Neuronal stem cell (in vitro differentiated cells): ENCODE results near the gene MTHFD2L.

Source experiments
- DNase-seq: peaks from one replicate; pipeline ENCODE4 v3.0.0-alpha.2; 2013; ENCODE audit warnings: low spot score
- H2AFZ ChIP-seq: one replicate; pipeline ENCODE4 v1.6.1; 2013; ENCODE audit warnings: mild to moderate bottlenecking, low read length, inconsistent platforms
- H2AK5ac ChIP-seq: 2 replicates; pipeline ENCODE4 v1.6.1; 2013; ENCODE audit warnings: low read depth, mild to moderate bottlenecking, inconsistent platforms, low read length, moderate library complexity, mixed read lengths
- H2BK120ac ChIP-seq: 2 replicates; pipeline ENCODE4 v1.6.1; 2013; ENCODE audit warnings: low read depth, mild to moderate bottlenecking, inconsistent platforms, low read length, moderate library complexity, mixed read lengths
- H2BK12ac ChIP-seq: one replicate; pipeline ENCODE4 v1.6.1; 2013; ENCODE audit warnings: low read length, inconsistent platforms
- H2BK15ac ChIP-seq: 2 replicates; pipeline ENCODE4 v1.6.1; 2013; ENCODE audit warnings: mild to moderate bottlenecking, low read length, inconsistent platforms, mixed read lengths
- H2BK5ac ChIP-seq: one replicate; pipeline ENCODE4 v1.6.1; 2013; ENCODE audit warnings: inconsistent platforms, mild to moderate bottlenecking, low read length, moderate library complexity
- H3K14ac ChIP-seq: one replicate; pipeline ENCODE4 v1.6.1; 2013; ENCODE audit warnings: low read length, inconsistent platforms
- H3K18ac ChIP-seq: 2 replicates; pipeline ENCODE4 v1.6.1; 2013; ENCODE audit warnings: low read length, inconsistent platforms
- H3K23ac ChIP-seq: 2 replicates; pipeline ENCODE4 v1.6.1; 2013; ENCODE audit warnings: low read depth, mild to moderate bottlenecking, mixed read lengths, low read length, inconsistent platforms; ENCODE audit not compliant: poor library complexity
- H3K27ac ChIP-seq: replicated peaks from 3 replicates; pipeline ENCODE4 v1.5.1; 2013; ENCODE audit warnings: low read length, inconsistent platforms
- H3K27me3 ChIP-seq, 3 experiments: 2 replicates each; pipeline ENCODE4 v1.6.1; 2013; ENCODE audit warnings: low read length in 3 of 3, mild to moderate bottlenecking in 2 of 3, inconsistent platforms in 1 of 3, low read depth in 1 of 3, mixed read lengths in 1 of 3, moderate library complexity in 1 of 3; ENCODE audit not compliant: control insufficient read depth in 3 of 3, insufficient read depth in 3 of 3
- H3K36me3 ChIP-seq, 2 donors: replicated peaks in 1 of 2; 2 replicates each; pipeline ENCODE4 v1.6.1; 2013; ENCODE audit warnings: low read length in 2 of 2; ENCODE audit not compliant: control insufficient read depth in 2 of 2, insufficient read depth in 2 of 2
- H3K4ac ChIP-seq: 2 replicates; pipeline ENCODE4 v1.6.1; 2013; ENCODE audit warnings: inconsistent platforms, mild to moderate bottlenecking, low read length, moderate library complexity
- H3K4me1 ChIP-seq, 2 donors: 1 replicate in 1 of 2; 2 replicates in 1 of 2; pipeline ENCODE4 v1.6.1; 2013; ENCODE audit warnings: low read length in 2 of 2, low read depth in 1 of 2; ENCODE audit not compliant: control insufficient read depth in 2 of 2, insufficient read depth in 1 of 2
- H3K4me2 ChIP-seq: one replicate; pipeline ENCODE4 v1.6.1; 2013; ENCODE audit warnings: mild to moderate bottlenecking, low read length, inconsistent platforms; ENCODE audit not compliant: insufficient read depth, poor library complexity, severe bottlenecking
- H3K4me3 ChIP-seq, 2 donors: 2 replicates each; pipeline ENCODE4 v1.5.1; 2013; ENCODE audit warnings: low read length in 2 of 2, mild to moderate bottlenecking in 2 of 2, inconsistent platforms in 1 of 2, moderate library complexity in 1 of 2
- H3K79me1 ChIP-seq: one replicate; pipeline ENCODE4 v1.6.1; 2013; ENCODE audit warnings: low read depth, mild to moderate bottlenecking, inconsistent platforms, low read length, moderate library complexity
- H3K9ac ChIP-seq: one replicate; pipeline ENCODE4 v1.6.1; 2013; ENCODE audit warnings: mild to moderate bottlenecking, low read depth, low read length, inconsistent platforms; ENCODE audit not compliant: poor library complexity
- H3K9me3 ChIP-seq, 2 donors: replicated peaks in 1 of 2; 2 replicates each; pipeline versions ENCODE3 to v1.6.1; 2013; ENCODE audit warnings: low read length in 2 of 2, mild to moderate bottlenecking in 2 of 2, inconsistent platforms in 1 of 2, low read depth in 1 of 2, mixed read lengths in 1 of 2, moderate library complexity in 1 of 2; ENCODE audit not compliant: control insufficient read depth in 2 of 2, insufficient read depth in 1 of 2
- H4K8ac ChIP-seq: one replicate; pipeline ENCODE4 v1.6.1; 2013; ENCODE audit warnings: low read depth, mild to moderate bottlenecking, inconsistent platforms, low read length, moderate library complexity
- H4K91ac ChIP-seq: one replicate; pipeline ENCODE4 v1.6.1; 2013; ENCODE audit warnings: low read length, low read depth, mild to moderate bottlenecking, inconsistent platforms; ENCODE audit not compliant: poor library complexity
- WGBS, 2 donors: extraction: QIAGEN DNeasy Blood & Tissue Kit; methylation state at CpG; one replicate each; pipeline ENCODE4 v1.1.7; 2013; ENCODE audit warnings: missing lambda C conversion rate in 2 of 2, mixed read lengths in 1 of 2; ENCODE audit not compliant: insufficient read length in 2 of 2, insufficient replicate concordance in 1 of 2; ENCODE audit errors: extremely low coverage in 2 of 2; 5-methylcytosine and 5-hydroxymethylcytosine counted together

Gene MTHFD2L

DNA sequence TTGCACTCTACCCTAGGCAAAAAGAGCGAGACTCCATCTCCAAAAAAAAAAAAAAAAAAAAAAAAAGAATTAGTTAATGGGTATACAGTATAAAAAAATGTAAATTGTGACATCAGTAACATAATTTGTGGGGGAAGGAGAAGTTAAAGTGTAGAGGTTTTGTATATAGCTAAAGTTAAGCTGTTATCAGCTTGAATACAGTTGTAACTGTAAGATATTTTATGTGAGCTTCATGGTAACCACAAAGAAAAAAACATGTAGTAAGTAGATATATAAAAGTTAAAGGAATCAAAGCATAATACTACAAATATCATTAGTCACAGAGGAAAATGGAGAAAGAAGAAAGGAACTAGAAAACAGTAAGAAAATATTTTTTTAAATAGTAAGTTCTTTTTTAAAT, 97.2 kb downstream of the MTHFD2L start:
- Histone ChIP-seq H3K4ac (no peak overlapping the region), H3K27ac (no peak overlapping the region), H3K18ac (no peak overlapping the region), H3K9ac (no peak overlapping the region), H2BK15ac (no peak overlapping the region), H4K8ac (no peak overlapping the region), H3K4me1 (no peaks in the 10 kb centered on the region), H3K27me3 (no peaks in the 10 kb centered on the region), H3K14ac (no peak overlapping the region), H2BK5ac (no peak overlapping the region), H3K9me3 (peaks cover 6 to 9% of the 10 kb centered on the region in 2 donors), H3K4me3 (no peak overlapping the region), H3K4me2 (no peak overlapping the region), H2AK5ac (no peak overlapping the region), H3K79me1 (peaks cover 2% of the 10 kb centered on the region), H3K36me3 (no peaks in the 10 kb centered on the region), H2AFZ (no peak overlapping the region), H2BK120ac (no peak overlapping the region), H2BK12ac (no peak overlapping the region), H4K91ac (no peak overlapping the region), H3K23ac (no peak overlapping the region)
- WGBS, 2 donors: no CpG with 5 or more reads among the region's 1 CpG
- no peak for DNase-seq

DNA sequence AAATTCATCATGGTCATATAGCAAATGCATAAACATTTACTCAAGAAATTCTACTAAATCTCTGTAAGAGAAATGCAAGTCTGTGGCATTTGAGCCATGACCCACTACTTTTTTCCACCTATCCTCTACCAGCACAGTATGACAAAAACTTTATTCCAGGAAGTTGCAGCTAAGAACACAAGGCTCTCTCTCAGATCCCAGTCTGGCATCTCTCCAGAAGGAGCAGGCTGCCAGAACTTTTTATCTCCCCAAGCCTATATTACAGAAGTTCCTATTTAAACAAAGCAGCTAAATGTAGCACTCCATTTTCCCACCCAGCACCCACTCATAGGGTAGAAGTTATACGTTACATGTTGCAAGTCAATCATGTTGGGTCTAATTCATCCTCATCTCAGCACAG, 101.0 kb downstream of the MTHFD2L start:
- no peaks in the 10 kb centered on the region for H3K9me3 ChIP-seq
- H2BK120ac ChIP-seq: no peak overlapping the region
- no peak overlapping the region for H2AK5ac ChIP-seq
- no peak overlapping the region for H3K9ac ChIP-seq
- H3K79me1 ChIP-seq: no peaks in the 10 kb centered on the region
- no peak overlapping the region for H4K8ac ChIP-seq
- H3K4ac ChIP-seq: no peak overlapping the region
- H4K91ac ChIP-seq: no peak overlapping the region
- no CpG with 5 or more reads among the region's 1 CpG for WGBS, 2 donors
- H2BK15ac ChIP-seq: no peak overlapping the region
- no peak overlapping the region for H3K18ac ChIP-seq
- no peak overlapping the region for H2BK12ac ChIP-seq
- H3K14ac ChIP-seq: no peak overlapping the region
- no peaks in the 10 kb centered on the region for H3K27me3 ChIP-seq
- no peak overlapping the region for H3K4me2 ChIP-seq
- H3K23ac ChIP-seq: no peak overlapping the region
- no peak overlapping the region for H3K4me3 ChIP-seq
- no peak overlapping the region for H2AFZ ChIP-seq
- no peak overlapping the region for H3K27ac ChIP-seq
- no peaks in the 10 kb centered on the region for H3K4me1 ChIP-seq
- H3K36me3 ChIP-seq: no peaks in the 10 kb centered on the region
- no peak for DNase-seq
- H2BK5ac ChIP-seq: no peak overlapping the region

DNA sequence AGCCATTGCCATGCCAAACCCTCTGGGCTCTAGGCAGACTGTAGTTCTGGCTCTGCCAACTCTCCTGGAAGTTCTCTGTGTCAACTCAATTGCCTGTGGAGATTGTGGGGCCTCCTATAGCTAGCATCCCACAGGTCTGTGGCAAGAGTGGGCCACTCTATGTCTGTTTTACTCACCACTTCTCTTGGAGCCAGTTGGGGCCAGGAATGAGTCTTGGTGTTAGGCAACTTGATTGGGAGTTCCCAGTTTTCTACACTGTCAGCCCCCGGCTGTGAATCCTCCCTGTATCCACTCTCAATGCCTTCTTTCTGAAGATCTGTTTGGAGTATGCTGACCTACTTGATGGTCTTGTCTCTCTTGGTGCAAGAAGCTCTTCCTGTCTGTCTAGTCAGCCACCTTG, 102.1 kb downstream of the MTHFD2L start:
- Histone ChIP-seq H2BK120ac (no peak overlapping the region), H3K4ac (no peak overlapping the region), H3K23ac (no peak overlapping the region), H3K36me3 (no peaks in the 10 kb centered on the region), H2AK5ac (no peak overlapping the region), H3K79me1 (no peaks in the 10 kb centered on the region), H4K91ac (no peak overlapping the region), H3K18ac (no peak overlapping the region), H3K14ac (no peak overlapping the region), H3K9me3 (no peaks in the 10 kb centered on the region), H2BK12ac (no peak overlapping the region), H3K4me1 (no peaks in the 10 kb centered on the region), H2AFZ (no peak overlapping the region), H3K9ac (no peak overlapping the region), H4K8ac (no peak overlapping the region), H2BK15ac (no peak overlapping the region), H3K4me3 (no peak overlapping the region), H3K4me2 (no peak overlapping the region), H2BK5ac (no peak overlapping the region), H3K27ac (no peak overlapping the region), H3K27me3 (no peaks in the 10 kb centered on the region)
- DNase-seq: no peak
- WGBS, 2 donors: no CpG with 5 or more reads among the region's 1 CpG

DNA sequence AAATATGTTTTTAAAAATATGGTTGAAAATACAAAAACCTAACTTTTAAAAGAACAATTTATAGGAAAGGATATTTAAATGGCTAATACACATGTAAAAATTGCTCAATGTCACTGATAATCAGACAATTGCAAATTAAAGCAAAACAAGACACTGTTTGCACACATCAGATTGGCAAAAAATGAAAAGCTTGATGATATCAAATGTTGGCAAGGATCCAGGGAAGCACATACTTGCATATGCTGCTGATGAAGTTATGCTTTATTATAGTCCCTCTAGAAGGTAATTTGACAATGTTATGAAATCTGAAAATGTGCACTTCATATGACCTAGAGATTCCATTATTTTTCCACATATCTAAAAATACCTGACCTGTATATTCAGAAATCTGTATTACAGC, 104.6 kb downstream of the MTHFD2L start:
- Histone ChIP-seq H2BK12ac (no peak overlapping the region), H3K23ac (no peak overlapping the region), H3K4me3 (no peak overlapping the region), H3K4ac (no peak overlapping the region), H4K8ac (no peak overlapping the region), H3K27ac (no peak overlapping the region), H2BK5ac (no peak overlapping the region), H3K9ac (no peak overlapping the region), H3K18ac (no peak overlapping the region), H2AK5ac (no peak overlapping the region), H3K9me3 (no peaks in the 10 kb centered on the region), H3K36me3 (no peaks in the 10 kb centered on the region), H3K27me3 (no peaks in the 10 kb centered on the region), H3K14ac (no peak overlapping the region), H2AFZ (no peak overlapping the region), H4K91ac (no peak overlapping the region), H2BK120ac (no peak overlapping the region), H2BK15ac (no peak overlapping the region), H3K4me2 (no peak overlapping the region), H3K4me1 (no peaks in the 10 kb centered on the region), H3K79me1 (no peaks in the 10 kb centered on the region)
- DNase-seq: no peak
